NCI-H187 (cell line): ENCODE results near the gene CPVL.

Source experiments
- DNase-seq, 2 experiments: peaks; one replicate each; lab custom pipeline; 2025; lab: John Stamatoyannopoulos, UW

CPVL gene

GRCh38 chr7:29156907-29157452 lies 10.6 kb upstream of the CPVL start:
- DNase-seq, result peak; percentile 41 to 45

- no peak for DNase-seq
Observed at GRCh38 chr7:29154076-29154475, 7.7 kb upstream of the CPVL start.

GRCh38 chr7:29150856-29151255 lies 4.5 kb upstream of the CPVL start:
- DNase-seq, result no peak

DNA sequence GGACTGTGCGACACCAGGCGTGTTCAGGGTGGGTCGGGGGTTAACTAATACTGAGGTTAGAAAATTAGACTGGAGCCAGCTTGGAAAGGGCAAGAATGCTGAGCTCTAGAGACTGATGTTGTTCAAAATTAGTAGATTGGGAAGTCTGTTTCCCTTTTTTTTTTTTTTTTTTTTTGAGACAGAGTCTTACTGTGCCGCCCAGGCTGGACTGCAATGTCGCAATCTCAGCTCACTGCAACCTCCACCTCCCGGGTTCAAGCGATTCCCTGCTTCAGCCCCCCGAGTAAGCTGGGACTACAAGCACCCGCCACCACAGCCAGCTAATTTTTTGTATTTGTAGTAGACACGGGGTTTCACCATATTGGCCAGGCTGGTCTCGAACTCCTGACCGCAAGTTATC lies 2.7 kb upstream of the CPVL start:
- DNase-seq, result no peak

- DNase-seq, result no peak
Observed at GRCh38 chr7:29147821-29148220, 1.5 kb upstream of the CPVL start.

DNA sequence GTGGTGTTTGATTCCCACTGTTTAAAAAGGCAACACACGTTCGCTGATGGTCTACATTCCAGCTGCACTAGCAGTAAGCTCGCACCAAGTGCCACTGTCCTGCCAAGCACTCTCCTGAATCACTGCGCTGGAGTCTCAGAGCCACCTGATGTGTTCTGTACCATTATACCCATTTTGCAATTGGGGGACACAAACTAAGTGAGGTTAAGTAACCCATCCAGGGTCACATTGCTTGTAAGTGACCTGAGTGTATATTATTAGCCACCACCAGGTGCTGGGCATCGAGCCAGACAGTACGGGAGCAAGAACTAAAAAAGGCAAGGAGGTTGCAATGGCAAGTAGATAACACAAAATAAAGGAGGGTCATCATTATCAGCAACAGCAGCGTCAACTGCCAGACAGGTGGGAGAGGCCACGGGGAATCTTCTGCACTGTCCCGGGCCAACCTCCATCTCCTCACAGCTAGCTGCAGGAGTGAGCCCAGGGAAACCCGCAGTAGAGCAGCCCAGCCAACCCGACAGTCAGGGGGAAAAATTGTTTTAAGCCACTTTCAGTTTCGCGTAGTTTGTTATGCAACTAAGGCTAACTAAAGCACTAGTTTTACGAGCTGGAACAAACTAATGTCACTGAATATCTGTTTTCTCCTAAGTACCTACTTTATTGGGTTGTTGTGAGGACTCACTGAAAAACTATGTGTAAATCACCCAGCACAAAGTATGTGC lies 712 bp upstream of the CPVL start:
- no peak for DNase-seq

GRCh38 chr7:29145553-29146056 lies 732 bp downstream of the CPVL start:
- DNase-seq, result no peak

- no peak for DNase-seq
Observed at GRCh38 chr7:29143751-29144150, 2.6 kb downstream of the CPVL start.

- no peak for DNase-seq
Observed at GRCh38 chr7:29142021-29142727, 4.2 kb downstream of the CPVL start.

GRCh38 chr7:29140873-29141468 lies 5.4 kb downstream of the CPVL start:
- no peak for DNase-seq

DNA sequence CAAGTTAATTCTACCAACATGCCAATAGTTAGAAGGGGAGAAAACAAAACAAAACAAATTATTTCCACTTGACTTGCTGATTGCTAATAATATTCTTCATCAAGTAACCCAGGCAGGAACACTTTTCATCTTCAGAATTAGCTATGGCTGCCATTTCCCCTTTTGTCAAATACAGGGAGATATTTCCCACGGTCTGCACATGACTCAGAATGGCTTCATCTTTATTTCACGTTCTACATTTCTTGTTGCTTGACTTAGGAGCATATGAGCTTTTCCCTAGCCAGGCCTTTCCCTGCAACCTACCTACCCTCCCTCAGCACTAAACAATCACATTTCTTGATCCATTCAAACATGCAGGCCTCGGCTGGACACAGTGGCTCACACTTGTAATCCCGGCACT lies 6.5 kb downstream of the CPVL start:
- DNase-seq, result no peak

DNA sequence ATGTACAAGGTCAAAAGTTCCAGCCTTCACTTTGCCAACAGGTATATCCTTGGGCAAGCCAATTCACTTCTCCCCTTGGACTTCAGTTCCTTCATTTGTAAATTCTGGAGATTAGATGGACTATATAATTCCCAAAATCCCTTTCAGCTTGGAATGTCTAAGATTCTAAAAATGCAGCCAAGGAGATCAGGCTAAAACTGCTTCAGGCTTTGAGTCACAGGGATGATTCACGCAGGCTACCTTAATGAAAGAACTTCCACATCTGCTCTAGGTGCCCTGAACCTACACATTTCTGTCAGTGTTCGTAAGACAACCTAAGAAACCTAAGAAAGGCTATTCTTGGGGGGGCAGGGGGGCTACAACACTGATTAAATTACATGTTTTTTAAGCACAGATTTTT lies 7.1 kb downstream of the CPVL start:
- no peak for DNase-seq

DNA sequence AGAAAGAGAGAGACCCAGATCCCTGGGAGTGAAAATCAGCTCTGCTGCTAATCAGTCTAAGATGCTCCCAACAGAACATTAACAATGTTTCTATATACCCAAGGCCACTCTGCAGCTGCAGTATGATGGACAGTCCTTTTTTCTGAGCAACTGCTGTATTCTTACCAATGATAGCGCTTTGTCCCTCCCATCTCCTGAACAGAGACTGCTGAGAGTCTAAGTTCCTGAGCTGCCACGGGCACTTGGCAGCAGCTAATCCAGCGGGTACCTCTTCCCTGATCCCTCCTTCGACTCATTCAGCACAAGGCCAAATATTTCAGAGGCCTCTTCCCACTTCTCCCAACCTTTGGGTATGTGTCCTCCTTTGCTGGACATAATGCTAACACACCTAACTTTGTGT lies 7.7 kb downstream of the CPVL start:
- no peak for DNase-seq

DNA sequence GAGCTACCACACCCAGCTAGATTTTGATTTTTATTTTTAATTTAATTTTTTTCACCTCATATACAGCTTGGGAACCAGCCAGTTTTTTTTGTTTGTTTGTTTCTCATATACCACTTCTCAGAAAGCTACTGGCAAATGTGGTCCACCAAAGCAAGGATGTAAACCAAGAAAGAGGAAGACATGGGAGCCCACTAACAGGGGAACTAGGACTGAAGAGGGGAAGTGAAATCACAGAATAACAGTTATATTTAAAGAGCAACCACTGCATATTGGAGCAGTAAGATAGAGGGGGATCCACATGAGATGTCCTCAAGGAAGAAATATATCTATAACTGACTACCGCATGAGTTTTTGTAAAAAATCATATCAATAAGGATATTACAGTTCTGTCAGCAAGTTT lies 10.5 kb downstream of the CPVL start:
- no peak for DNase-seq

- DNase-seq, result no peak
Observed at GRCh38 chr7:29132980-29133379, 13.4 kb downstream of the CPVL start.

- DNase-seq, result no peak
Observed at GRCh38 chr7:29131678-29132077, 14.7 kb downstream of the CPVL start.

- DNase-seq, result no peak
Observed at GRCh38 chr7:29130096-29130495, 16.2 kb downstream of the CPVL start.

GRCh38 chr7:29127527-29127926 lies 18.8 kb downstream of the CPVL start:
- no peak for DNase-seq

DNA sequence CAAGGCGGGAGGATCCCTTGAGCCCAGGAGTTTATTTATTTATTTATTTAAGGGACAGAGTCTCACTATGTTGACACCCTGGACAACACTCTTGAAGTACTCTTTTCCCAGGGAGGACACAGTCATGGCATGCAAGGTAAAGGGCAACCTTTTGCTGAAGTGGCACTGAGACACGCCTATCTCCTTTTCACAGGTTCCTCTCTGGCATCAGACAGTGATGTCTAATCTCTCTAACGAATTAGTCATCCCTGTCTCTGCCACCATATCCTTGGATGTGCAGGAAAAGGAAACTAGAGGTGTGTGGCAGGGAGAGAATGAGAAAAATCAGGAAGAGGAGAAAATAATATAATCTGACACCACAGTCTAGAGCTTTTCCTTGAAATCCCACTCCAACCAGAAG lies 19.5 kb downstream of the CPVL start:
- DNase-seq, result no peak

- DNase-seq, result no peak
Observed at GRCh38 chr7:29123626-29124190, 22.6 kb downstream of the CPVL start.

GRCh38 chr7:29122759-29123158 lies 23.6 kb downstream of the CPVL start:
- DNase-seq, result no peak

- DNase-seq, result no peak
Observed at GRCh38 chr7:29122081-29122480, 24.3 kb downstream of the CPVL start.

DNA sequence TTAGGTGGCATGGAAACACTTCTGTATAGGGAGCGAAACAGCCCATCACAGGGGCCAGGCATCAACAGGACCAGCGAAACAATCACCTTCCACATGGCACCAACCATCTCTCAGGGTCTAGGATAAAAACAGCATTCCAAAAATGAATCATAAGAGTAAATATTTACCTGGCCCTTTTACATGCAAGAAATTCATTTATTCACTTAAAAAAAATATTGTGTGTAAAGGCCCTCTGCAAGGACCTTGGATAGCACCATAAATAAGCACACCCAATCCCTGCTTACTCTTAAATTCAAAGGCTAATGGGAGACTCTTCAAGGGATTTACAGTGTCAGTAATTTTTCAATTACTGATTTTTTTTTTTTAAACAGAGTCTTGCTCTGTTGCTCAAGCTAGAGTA lies 25.4 kb downstream of the CPVL start:
- no peak for DNase-seq
